GM12891 (cell line): Measurements from ENCODE around the gene TCP11L1.

ENCODE experiments used
- PAX5 ChIP-seq: IDR thresholded peaks from 2 replicates; pipeline ENCODE4 v1.6.1; 2011; ENCODE audit warnings: low read length, moderate library complexity, mild to moderate bottlenecking; ENCODE audit not compliant: insufficient read depth, severe bottlenecking
- POLR2A ChIP-seq: IDR thresholded peaks from 2 replicates; pipeline ENCODE4 v1.6.1; 2011; ENCODE audit warnings: low read depth, low read length, control low read depth
- POLR2AphosphoS5 ChIP-seq: IDR thresholded peaks from 2 replicates; pipeline ENCODE4 v1.6.1; 2011; ENCODE audit warnings: low read depth, low read length, control low read depth
- POU2F2 ChIP-seq: IDR thresholded peaks from 2 replicates; pipeline ENCODE4 v1.6.1; 2011; ENCODE audit warnings: low read depth, mild to moderate bottlenecking, control low read depth, low read length, moderate library complexity
- TAF1 ChIP-seq: IDR thresholded peaks from 2 replicates; pipeline ENCODE4 v1.6.1; 2011; ENCODE audit warnings: low read depth, low read length, control low read depth

DNA sequence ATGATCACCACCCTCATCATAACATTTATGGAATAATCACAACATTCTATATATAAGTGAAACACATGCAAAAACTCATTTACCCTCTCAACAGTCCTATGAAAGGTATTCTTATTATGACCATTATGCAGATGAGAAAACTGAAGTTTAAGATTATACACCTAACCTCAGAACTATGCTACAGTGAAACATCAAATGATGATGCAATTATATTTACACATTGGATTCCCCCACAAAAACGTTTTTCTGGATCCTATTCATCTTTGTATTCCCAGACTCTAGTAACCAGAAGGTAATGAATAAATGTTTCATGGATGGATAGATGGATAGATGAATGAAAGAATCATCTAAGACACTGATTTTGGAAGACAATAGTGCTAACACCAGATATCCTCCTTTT is 54.8 kb downstream of the TCP11L1 start:
- no peak for TF ChIP-seq POLR2AphosphoS5
- TF ChIP-seq POLR2A = no peak
- TF ChIP-seq POU2F2 = no peak
- no peak for TF ChIP-seq TAF1
- TF ChIP-seq PAX5 = no peak
